Kidney tubule cell (primary cell): ENCODE measurements around the gene NCOR2.
A peak's percentile ranks its signal among the peaks of the same experiment; 100 is the strongest.

Source experiments
- DNase-seq: peaks from one replicate; pipeline ENCODE4 v3.0.0-alpha.2; 2018; ENCODE audit warnings: low spot score

The NCOR2 gene

GRCh38 chr12:124576061-124576650 is 8.7 kb upstream of the NCOR2 start:
- no peak for DNase-seq

GRCh38 chr12:124573839-124574786 is 6.7 kb upstream of the NCOR2 start:
- DNase-seq = no peak

- DNase-seq = no peak
Measured at GRCh38 chr12:124571556-124571955, 4.1 kb upstream of the NCOR2 start.

- DNase-seq = no peak
Measured at GRCh38 chr12:124570810-124571209, 3.4 kb upstream of the NCOR2 start.

GRCh38 chr12:124569375-124570148 is 2.1 kb upstream of the NCOR2 start:
- DNase-seq = no peak

- peak; percentile 64 for DNase-seq
Measured at GRCh38 chr12:124568431-124569374, 1.3 kb upstream of the NCOR2 start.

GRCh38 chr12:124567673-124568373 is 411 bp upstream of the NCOR2 start:
- peak; percentile 81 for DNase-seq

- peak; percentile 75 for DNase-seq
Measured at GRCh38 chr12:124566161-124566996, 1.0 kb downstream of the NCOR2 start.

- DNase-seq = no peak
Measured at GRCh38 chr12:124565656-124566160, 1.7 kb downstream of the NCOR2 start.

- peak; percentile 21 for DNase-seq
Measured at GRCh38 chr12:124564971-124565491, 2.4 kb downstream of the NCOR2 start.

GRCh38 chr12:124564232-124564958 is 3.0 kb downstream of the NCOR2 start:
- DNase-seq = no peak

GRCh38 chr12:124563809-124564208 is 3.6 kb downstream of the NCOR2 start:
- no peak for DNase-seq

GRCh38 chr12:124563401-124563800 is 4.0 kb downstream of the NCOR2 start:
- no peak for DNase-seq

- DNase-seq = no peak
Measured at GRCh38 chr12:124562796-124563181, 4.6 kb downstream of the NCOR2 start.

- no peak for DNase-seq
Measured at GRCh38 chr12:124562018-124562795, 5.2 kb downstream of the NCOR2 start.

GRCh38 chr12:124561231-124561630 is 6.2 kb downstream of the NCOR2 start:
- no peak for DNase-seq

GRCh38 chr12:124560146-124560890 is 7.1 kb downstream of the NCOR2 start:
- no peak for DNase-seq
